AG20443 (cell line): ENCODE data around the gene KIAA1191.

Source experiments
- DNase-seq: peaks from one replicate; pipeline ENCODE4 v3.0.0; 2012; ENCODE audit warnings: low spot score, mixed read lengths

Gene KIAA1191

DNA sequence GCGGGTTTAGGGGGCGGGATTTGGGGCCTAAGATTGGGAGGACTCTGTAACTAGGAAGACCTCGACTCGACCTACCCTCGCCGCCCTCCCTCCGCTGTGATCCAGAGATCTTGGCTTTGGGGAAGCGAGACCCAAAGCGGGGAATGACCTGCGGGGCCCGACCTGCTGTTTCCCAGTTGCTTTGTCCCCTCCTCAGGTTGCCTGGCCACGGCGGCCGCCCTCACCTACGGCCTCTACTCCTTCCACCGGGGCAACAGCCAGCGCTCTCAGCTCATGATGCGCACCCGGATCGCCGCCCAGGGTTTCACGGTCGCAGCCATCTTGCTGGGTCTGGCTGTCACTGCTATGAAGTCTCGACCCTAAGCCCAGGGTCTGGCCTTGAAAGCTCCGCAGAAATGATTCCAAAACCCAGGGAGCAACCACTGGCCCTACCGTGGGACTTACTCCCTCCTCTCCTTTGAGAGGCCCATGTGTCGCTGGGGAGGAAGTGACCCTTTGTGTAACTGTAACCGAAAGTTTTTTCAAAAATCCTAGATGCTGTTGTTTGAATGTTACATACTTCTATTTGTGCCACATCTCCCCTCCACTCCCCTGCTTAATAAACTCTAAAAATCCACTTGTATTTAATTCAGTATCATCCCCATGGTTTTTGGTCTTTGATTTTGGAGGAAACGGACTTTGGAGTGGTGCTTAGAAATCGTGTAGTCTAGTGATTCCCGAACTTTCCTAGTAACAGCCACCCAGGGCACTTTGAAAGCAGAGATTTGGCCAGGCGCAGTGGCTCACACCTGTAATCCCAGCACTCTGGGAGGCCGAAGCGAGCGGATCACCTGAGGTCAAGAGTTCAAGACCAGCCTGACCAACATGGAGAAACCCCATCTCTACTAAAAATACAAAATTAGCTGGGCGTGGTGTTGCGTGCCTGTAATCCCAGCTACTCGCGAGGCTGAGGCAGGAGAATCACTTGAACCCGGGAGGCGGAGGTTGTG lies 27.9 kb upstream of the KIAA1191 start:
- DNase-seq: no peak

DNA sequence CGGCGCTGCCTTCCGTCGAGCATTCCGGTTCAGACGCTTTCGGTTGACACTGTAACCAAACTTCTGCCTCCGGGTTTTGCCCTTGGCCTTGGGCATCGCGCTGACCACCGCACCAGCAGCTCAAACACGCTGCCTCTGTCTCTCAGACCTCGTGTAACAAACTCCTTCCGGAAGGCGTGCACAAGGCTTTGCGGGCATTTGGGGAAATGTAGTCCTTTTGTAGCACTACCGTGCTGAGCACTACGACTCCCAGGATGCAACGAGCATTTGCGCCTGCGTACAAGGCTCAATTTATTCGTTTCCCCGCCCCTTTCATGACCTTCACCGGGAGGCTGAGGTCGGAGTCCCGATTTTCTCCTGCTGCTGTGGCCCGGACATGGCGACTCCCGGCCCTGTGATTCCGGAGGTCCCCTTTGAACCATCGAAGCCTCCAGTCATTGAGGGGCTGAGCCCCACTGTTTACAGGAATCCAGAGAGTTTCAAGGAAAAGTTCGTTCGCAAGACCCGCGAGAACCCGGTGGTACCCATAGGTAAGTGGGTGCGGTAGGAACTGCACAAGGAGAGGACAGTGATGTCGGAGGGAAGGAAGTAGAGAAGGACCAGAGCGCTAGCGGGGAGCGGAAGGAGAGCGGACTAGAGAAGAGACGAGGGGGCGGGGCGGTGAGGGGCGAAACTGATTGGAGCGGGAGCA lies 27.0 kb upstream of the KIAA1191 start, which contains the start of the genes HIGD2A and NOP16:
Gene HIGD2A (plus strand): TSS at position 308 of the 691 bp plus-strand sequence. CDS start 69 bp downstream, at position 377.
Gene NOP16 (minus strand): TSS at position 155 of the 691 bp plus-strand sequence. CDS start 59 bp downstream, at position 96.
- DNase-seq: peak; percentile 98

DNA sequence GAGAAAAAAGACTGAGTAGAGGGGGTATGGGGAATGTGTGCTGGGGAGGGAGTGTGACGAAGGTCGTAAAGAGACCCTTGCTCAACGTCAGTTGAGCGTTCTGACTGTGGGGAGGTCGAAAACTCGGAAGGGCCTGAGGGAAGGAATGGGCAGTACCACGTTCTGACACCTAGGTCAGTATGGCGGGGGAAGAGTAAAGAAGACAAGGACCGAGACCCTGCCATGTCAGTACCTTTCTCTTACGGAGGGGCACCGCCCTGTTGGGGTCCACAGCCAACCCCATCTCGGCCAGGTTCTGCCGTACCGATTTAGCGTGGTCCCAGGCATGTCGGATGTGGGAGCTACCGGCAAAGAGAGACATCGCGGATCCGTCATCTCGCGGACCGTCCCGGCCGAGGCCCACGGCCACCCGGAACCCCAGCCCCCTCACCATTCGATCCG lies 26.5 kb upstream of the KIAA1191 start:
- DNase-seq: peak; percentile 16

DNA sequence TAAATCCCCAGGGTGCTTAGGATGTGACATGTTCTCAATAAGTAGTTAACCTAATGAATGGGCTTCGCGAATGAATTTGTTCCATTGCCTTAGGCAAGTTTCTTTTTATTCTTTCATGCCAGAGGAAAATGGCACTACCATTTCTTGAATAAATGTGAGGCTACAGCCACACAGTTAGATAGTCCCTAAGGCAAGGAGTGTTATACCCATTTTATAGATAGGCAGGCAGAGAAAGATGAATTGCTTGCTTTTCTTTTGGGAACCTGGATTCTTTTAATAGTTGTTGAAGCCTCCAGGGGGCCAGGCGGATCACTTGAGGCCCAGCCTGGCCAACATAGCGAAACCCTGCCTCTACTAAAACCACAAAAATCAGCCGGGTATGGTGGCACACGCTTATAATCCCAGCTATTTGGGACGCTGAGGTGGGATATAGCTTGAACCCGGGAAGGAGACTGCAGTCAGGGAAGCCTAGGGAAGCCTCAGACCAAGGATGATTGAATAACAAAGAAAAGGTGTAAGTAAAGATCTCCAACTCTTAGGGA lies 25.9 kb upstream of the KIAA1191 start:
- DNase-seq: no peak

DNA sequence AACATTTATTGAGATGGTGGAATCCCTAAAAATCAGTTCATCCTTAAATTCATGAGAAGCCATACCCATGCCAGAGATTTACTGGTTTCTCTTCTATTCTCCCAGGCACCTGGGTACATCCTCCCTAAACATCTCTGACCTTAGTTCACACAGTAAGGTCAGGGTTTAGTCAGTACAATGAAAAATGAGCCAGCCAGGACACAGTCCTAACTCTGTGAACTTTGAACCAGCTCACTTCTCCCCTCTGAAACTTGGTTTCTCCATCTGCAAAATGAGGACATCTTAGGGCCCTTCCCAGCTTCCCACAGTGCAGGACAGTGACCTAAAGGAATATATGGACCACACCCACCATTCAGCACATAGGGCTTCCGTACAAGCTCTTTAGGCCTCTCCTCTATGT lies 24.9 kb upstream of the KIAA1191 start:
- no peak for DNase-seq

DNA sequence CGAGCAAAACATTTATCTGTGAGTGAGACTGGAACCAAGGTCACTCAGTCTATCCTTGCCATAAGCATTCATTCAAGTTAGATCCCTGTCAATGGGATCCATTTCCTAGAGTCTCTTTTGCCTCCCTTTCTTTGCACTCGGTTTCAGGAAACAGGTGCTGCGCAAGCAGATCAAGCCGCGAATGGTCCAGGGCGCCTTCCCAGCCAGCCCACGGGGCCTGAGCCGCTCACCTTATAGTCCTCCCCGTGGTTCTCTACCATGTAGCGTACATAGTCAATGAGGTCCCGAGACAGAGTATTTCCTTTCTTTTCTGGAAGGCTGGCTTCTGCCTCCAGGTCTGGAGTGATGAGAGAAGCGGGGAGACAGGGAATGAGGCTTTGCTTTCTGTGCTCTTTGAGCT lies 23.4 kb upstream of the KIAA1191 start:
- no peak for DNase-seq

DNA sequence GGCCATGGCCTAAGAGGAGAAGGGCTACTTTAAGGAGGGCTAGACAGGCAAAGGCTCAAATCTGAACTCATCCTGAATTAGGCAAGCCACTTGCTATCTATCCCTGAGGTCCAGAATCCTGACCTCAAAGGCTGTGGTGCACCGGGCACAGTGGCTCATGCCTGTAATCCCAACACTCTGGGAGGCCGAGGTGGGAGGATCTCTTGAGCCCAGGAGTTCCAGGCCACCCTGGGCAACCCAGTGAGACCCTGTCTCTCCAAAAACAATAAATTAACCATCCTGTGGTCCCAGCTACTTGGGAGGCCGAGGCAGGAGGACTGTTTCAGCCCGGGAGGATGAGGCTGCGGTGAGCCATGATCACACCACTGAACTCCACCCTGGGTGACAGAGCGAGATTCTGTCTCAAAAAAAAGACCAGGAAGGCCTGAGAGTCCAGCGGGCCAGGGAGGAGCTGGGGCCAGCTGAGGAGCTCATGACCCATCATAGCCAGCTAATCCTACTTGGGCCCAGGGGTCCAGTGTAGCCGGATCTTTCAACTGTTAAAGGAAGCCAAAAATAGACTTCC lies 22.9 kb upstream of the KIAA1191 start:
- DNase-seq: no peak

DNA sequence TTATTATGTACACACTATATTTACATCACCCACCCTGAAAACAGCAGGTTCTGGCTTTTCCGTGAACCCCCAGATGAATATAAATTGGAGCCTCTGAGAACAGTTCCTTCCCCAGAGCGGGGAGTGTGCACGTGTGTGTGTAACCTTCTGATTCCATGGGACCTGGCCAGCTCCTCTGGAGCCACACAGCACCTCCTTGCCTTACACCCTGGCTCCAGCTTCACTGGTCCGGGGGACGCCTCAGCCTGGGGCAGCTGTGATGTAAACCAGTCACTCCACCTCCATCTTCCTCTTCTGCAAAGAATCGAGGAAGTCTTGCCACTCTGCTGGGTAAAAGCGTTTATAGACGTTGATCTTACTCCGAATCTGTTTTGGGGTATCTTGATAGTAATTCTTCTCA lies 22.4 kb upstream of the KIAA1191 start:
- no peak for DNase-seq

DNA sequence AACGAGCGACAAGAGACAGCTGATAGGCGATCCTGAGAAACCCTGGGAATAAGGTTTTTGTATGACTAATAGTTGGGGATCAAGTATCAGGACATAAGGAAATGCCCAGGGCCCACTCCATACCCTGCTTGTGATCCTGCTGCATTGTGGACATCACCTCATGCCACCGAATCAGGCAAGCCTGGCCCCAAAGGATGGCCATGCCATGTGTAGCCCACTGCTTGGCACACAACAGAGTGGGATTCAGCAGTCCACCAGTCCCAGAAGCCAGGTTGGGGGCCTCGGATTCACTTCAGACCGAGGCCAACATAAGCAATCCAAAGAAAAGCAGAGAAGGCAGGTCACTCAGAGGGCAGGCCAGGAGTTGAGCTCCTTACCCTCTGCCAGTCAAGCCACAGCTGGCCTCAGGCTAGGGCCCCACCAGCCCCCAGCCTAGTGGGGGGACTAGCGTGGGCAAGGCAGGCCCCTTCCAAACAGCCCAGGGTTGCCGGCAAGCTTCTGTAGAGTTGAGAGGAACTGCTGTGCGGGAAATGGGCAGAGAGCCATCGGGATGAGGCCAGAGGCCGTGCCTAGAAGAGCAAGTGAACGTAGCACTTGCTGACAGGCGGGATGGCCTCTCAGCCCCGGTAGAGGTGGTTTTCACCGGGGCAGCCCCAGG lies 21.8 kb upstream of the KIAA1191 start:
- no peak for DNase-seq

DNA sequence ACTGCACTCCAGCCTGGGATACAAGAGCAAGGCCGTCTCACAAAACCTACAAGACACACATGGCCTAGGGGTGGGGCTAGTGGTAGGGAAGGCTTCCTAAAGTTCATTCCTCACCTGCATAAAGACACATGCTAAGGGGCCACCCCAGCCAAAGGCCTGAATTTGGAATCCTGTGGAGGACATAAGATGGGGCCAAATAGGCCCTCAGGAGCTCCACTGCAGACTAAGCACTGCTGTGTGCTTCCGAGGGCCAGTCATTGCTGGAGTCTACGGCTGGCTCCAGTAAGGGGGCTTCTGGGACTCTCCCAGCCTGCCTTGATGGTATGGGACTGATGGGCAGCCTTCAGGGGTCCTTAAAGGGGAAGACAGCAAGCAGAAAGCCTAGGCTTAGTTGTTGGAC lies 21.2 kb upstream of the KIAA1191 start:
- no peak for DNase-seq

DNA sequence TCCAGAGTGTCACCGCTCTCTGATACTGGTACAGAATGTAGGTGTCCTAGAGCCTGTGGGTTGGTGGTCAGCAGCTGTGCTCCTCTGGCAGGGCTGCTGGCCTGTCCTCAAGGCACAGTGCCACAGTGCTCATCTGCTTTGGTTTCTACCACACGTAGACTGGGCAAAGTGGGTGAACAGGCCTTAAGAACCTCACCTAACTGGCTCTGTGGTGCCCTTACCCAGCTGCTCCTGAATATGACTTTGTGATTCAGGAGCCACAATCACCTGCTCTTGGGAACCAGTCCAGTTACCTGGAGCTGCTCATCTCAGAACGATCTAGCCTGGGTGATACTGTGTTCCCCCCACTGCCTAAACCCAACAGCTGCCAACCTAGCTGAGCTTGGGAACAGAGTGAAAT lies 20.4 kb upstream of the KIAA1191 start:
- no peak for DNase-seq

DNA sequence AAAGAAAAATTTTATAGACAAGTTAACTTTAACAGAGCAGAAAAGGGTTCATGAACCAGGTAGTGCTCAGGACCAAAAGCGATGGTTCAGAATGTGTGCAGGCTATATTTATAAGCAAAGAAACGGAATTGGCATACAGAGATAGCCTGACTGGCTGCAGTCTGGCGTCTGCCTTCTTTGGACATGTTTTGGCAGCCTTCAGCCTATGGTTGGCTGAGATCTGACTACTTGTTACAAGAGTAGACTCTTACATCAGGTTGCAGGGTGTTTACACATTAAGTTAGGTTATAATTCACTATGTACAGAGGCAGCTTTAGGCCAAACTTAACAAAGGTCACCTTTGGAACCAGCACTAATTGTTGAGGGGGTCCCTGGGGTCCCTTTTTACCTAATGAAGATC lies 19.9 kb upstream of the KIAA1191 start:
- DNase-seq: no peak

DNA sequence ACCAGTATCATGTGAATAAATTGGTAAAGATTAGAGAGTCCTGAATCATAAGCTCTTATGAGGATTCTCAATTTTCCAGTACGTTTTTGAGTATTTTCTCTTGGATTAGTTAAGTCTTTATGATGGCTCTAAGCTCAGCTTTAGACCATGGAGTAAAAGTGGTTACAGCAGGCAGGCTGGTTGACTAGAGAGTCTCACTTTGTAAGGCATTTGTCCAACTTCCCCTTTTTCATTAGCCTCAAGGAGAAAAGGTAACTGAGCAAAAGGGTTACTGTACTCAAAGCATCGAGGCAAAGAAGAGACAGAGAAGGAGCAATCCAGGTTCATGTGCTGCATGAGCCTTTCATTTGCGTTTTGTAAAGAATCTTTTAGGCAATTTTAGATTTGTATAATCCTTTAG lies 18.3 kb upstream of the KIAA1191 start:
- DNase-seq: no peak

DNA sequence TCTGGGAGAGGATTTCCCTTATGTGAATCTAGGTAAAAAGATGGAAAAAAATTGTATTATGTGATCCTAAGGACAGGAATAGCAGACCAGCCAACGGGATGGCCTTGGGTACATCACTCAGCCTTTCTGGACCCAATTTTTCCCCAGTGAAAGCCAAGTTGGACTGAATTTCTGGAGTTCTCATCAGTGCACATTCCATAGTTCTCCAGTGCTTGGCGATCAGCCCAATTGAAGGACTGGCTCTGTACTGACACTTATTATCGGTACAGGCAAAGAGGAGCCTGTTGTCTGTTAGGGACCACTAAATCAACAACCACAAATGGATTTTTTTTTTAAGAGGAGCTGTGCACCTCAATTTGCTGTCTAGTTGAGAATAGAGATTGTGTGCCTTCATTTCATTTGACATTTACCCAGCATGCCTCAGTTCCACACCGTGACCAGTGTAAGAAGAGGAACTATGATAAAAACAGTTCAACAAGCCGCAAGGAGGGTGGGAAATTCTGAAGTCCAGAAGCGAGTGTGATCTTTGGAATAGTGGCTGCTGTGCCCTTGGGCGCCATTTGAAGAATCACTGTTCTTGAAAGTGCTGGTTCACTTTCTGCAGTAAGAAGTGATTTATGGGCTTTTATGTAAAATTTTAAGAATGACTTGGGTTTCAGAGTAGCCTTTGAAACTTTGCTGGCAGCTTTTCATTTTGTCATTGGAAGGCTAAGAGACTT lies 11.7 kb upstream of the KIAA1191 start:
- peak; percentile 26 for DNase-seq

DNA sequence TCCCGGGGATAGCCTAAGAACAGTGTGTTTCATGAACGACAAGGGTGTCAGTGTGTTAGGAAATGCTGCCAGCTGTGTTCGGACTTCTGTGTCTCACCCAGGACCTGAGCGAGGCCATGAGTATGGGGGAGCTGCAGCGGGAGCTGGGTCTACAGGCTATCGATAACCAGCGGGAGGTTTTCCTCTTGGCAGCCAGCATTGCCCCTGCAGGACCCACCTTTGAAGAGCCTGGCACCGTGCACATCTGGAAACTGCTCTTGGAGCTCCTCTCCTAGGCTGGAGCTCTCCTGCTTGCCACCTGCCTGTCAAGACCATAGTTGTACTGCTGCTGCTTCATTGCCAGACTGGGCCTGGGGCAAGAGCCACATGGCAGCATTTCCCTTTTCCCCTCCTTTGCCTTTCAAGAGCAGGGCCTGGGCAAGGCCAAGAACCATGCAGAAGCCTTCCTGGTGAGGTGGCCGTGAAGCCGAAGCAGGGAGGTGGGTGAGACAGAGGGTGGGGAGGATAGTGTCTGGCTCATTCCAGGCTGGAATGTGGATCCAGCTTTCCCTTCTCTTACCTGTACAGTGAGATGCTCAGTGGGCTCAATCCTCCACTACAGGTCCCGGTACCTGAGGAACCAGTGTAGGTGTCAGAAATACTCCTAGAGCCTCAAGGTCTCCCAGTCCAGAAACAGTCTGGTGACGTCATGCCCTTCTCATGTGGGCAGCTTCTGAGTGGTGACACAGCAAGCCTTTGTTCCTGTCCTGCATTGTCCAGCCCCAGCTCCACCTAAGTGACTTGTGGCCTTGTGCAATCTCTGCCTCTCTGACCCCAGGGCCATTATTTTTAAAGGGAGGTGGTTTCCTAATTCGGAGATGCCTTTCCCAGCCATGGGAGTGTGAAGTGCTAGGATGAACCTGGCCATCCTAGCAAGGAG lies 10.3 kb upstream of the KIAA1191 start:
- no peak for DNase-seq

DNA sequence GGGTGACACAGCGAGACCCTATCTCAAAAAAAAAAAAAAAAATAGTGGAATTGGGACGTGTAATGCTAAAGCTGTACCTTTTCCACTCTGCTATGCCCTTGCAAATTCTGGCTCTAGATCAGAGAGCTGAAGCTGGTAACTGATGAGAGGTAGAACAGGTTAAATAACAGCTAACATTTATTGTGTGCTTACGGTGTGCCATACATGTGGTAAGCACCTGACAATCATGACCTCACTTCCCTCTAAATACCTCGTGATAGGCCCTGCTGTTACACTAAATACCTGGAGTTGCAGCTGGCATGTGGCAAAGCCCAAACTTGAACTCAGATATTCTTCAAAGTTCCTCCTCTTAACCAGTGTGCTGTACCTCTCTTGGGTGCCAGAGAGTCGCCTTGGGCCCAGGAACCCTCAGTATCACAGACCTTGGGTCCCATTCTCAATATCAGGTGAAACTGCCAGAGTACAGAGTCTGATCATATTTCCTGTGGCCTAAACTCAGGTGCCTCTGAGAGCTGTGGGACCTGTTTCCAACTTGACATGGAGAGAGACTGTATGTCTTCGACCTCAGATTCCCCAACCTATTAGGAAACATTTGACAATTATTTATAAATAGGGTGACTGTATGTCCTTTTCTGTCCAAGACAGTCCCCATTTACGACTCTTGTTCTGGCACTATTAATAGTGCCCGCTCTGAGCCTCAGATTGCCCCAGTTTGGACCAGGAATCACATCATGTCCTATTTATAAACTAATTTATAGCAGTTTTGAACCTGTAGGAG lies 8.6 kb upstream of the KIAA1191 start:
- DNase-seq: no peak

DNA sequence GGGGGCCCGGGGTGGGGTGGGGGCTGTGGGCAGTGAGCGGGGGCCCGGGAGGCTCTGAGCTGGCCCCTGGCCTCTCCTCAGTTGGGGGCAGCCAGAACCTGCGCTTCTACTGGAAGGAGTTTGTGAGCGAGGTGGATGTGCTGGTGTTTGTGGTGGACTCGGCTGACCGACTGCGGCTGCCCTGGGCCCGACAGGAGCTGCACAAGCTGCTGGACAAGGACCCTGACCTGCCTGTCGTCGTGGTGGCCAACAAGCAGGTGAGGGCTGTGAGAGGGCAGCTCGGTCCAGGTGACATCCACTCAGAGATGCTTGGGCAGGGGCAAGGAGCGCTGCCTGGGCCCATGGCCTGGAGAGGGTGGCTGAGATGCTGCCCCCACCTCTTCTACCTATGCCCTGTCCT lies 7.2 kb upstream of the KIAA1191 start:
- no peak for DNase-seq

DNA sequence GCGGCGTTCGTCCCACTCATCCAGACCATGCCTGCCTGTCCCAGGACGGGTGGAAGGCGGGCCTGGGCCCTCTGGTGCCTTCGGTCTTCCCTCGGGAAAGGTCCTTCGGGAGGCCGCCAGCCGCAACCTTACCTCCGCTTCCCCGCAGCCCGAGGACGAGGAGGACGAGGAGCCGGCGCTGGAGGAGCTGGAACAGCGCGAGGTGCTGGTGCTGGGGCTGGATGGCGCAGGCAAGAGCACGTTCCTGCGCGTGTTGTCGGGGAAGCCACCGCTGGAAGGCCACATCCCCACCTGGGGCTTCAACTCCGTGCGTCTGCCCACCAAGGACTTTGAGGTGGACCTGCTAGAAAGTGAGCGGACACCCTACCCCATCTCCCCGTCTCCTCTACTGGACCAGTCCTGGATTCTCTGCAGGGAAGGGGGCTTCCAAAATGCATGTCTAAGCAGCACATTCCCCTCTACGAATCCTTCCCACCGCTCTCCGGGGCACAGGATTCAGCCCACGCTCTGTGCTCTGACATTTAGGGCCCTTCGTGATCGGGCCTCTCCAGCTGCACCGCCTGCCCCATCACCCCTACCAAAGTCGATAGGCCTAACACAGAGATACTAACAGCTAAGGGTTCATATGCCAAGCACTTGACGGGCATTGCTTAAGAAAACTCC lies 4.8 kb upstream of the KIAA1191 start:
- DNase-seq: no peak
